A673 (cell line): Measurements from ENCODE around the gene ZBTB45.

ENCODE experiments used
- CTCF ChIP-seq: fragments of 300-800, 200-600 bp; sonication (generic); conservative IDR thresholded peaks from 2 replicates; pipeline ENCODE4 v1.5.1; 2017; ENCODE audit warnings: low read depth, mild to moderate bottlenecking, antibody characterized with exemption, low read length, moderate library complexity, mixed read lengths
- EZH2 ChIP-seq: fragments of 200-600 bp; sonication (generic); IDR thresholded peaks from 2 replicates; pipeline ENCODE4 v1.6.1; 2017; ENCODE audit warnings: borderline replicate concordance, low read depth, mild to moderate bottlenecking, mixed read lengths, antibody characterized with exemption, low read length; ENCODE audit not compliant: poor library complexity, severe bottlenecking

- TF ChIP-seq CTCF = no peak
- no peak for TF ChIP-seq EZH2
Observed at GRCh38 chr19:58560007-58560887, 40.6 kb upstream of the ZBTB45 start.
